SK-N-MC (cell line): Measurements from ENCODE around the gene FAM124A.

ENCODE experiments used
- EZH2 ChIP-seq: fragments of 200-600 bp; sonication (generic); IDR thresholded peaks from one replicate; pipeline ENCODE4 v1.6.1; 2017; ENCODE audit warnings: antibody characterized with exemption
- POLR2AphosphoS5 ChIP-seq: IDR thresholded peaks from 2 replicates; pipeline ENCODE4 v1.6.1; 2012; ENCODE audit warnings: mild to moderate bottlenecking, low read depth, low read length, borderline replicate concordance

GRCh38 chr13:51249770-51250741 lies 27.9 kb downstream of the FAM124A start:
- TF ChIP-seq POLR2AphosphoS5, result no peak
- no peak for TF ChIP-seq EZH2
